PC-3 (cell line): ENCODE data around the gene KCNJ10.

ENCODE experiments used
- CTCF ChIP-seq: fragments of 300-600 bp; sonication (generic); conservative IDR thresholded peaks from 2 replicates; pipeline ENCODE4 v1.5.1; 2017; ENCODE audit warnings: antibody characterized with exemption, low read depth, mild to moderate bottlenecking, low read length
- EZH2phosphoT487 ChIP-seq: fragments of 300-600 bp; sonication (generic); IDR thresholded peaks from 2 replicates; pipeline ENCODE4 v1.6.1; 2018; ENCODE audit warnings: mild to moderate bottlenecking, antibody characterized with exemption, low read length, borderline replicate concordance

DNA sequence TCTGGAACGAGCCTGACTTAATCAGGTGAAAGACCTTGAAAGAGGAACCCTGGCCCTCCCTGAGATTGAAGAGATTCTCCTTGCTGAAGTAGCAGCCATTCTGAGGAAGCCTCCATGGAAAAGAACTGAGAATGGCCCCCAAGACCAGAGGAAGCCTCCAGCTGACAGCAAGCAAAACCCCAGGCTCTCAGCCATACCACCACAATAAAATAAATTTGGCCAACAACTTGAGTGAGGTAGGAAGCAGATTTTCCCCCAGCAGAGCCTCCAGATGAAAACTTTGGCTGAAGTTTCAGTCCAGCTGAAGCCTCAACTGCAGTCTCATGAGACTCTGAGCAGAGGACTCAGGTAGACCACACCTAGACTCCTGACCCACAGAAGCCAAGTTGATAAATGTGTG is 82.0 kb downstream of the KCNJ10 start:
- TF ChIP-seq CTCF, result no peak
- TF ChIP-seq EZH2phosphoT487, result no peak
